Stimulated activated CD4-positive, alpha-beta T cell treated with anti-CD3 and anti-CD28 coated beads, TNF-alpha, amount 100 ng/mL, for 1 hour (primary cell): ENCODE measurements around the gene DNAJB2.
"Not testable (repeated sequence)": the region's sequence is repeated elsewhere in the genome, so short reads cannot be mapped to it uniquely, and the experiment has no call there.

Experiments
- DNase-seq, 3 donors: peaks; one replicate each; pipeline ENCODE4 v3.0.0-alpha.2; 2020; ENCODE audit warnings: low read depth in 3 of 3, low spot score in 1 of 3

Gene DNAJB2

GRCh38 chr2:219298759-219299371 lies 19.7 kb downstream of the DNAJB2 start:
- peak; percentile 72 to 92 (median 77) for DNase-seq

GRCh38 chr2:219299372-219299760 lies 20.2 kb downstream of the DNAJB2 start:
- no peak for DNase-seq

GRCh38 chr2:219300022-219300421 lies 20.9 kb downstream of the DNAJB2 start:
- no peak for DNase-seq

GRCh38 chr2:219302412-219302968 lies 23.3 kb downstream of the DNAJB2 start:
- no peak for DNase-seq

- DNase-seq: no peak
Measured at GRCh38 chr2:219304223-219304622, 25.1 kb downstream of the DNAJB2 start.

GRCh38 chr2:219306047-219306446 lies 26.9 kb downstream of the DNAJB2 start:
- no peak for DNase-seq

GRCh38 chr2:219308142-219309101 lies 29.3 kb downstream of the DNAJB2 start:
- peak in 2 of 3 donors; percentile 24 to 52 for DNase-seq

GRCh38 chr2:219309278-219309677 lies 30.1 kb downstream of the DNAJB2 start, which contains the start of gene PTPRN:
Gene PTPRN (minus strand): TSS chr2:219309401. CDS start chr2:219309332, 69 bp downstream.
- no peak for DNase-seq

GRCh38 chr2:219312683-219313263 lies 33.6 kb downstream of the DNAJB2 start:
- DNase-seq: not testable (repeated sequence)

- DNase-seq: no peak
Measured at GRCh38 chr2:219314804-219315468, 35.8 kb downstream of the DNAJB2 start.

- no peak for DNase-seq
Measured at GRCh38 chr2:219323434-219323833, 44.3 kb downstream of the DNAJB2 start.

- no peak for DNase-seq
Measured at GRCh38 chr2:219325136-219325535, 46.0 kb downstream of the DNAJB2 start.

GRCh38 chr2:219325657-219326315 lies 46.6 kb downstream of the DNAJB2 start:
- no peak for DNase-seq

- DNase-seq: no peak
Measured at GRCh38 chr2:219327719-219328118, 48.6 kb downstream of the DNAJB2 start.

- peak in 1 of 3 donors; percentile 7 for DNase-seq
Measured at GRCh38 chr2:219331560-219332213, 52.5 kb downstream of the DNAJB2 start.

GRCh38 chr2:219332542-219332941 lies 53.4 kb downstream of the DNAJB2 start, which contains the start of gene RESP18:
Gene RESP18 (minus strand): TSS chr2:219332744.
- no peak for DNase-seq

- no peak for DNase-seq
Measured at GRCh38 chr2:219334076-219334475, 54.9 kb downstream of the DNAJB2 start.

- no peak for DNase-seq
Measured at GRCh38 chr2:219335373-219335786, 56.2 kb downstream of the DNAJB2 start.
